ENCODE results near the gene PEBP1.

PEBP1 gene

GRCh38 chr12:118136559-118137003, 657 bp downstream of the PEBP1 start:
- peak; percentile 38 for DNase-seq

GRCh38 chr12:118137148-118137678, 1.3 kb downstream of the PEBP1 start:
- DNase-seq, result no peak

DNA sequence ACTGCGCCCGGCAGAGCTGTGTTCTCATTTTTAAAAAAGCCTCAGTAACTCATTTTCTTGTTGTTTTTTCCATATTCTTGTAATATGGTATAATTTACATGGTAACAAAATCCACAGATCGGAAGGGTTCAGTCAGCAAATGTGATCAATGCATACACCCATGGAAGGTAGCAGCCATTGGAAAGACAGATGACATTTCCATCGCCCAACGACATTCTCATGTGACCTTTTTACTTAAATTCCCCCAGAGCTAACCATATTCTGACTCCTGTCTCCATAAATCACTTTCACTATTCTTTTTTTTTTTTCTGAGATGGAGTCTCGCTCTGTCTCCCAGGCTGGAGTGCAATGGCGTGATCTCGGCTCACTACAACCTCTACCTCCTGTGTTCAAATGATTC, 4.9 kb downstream of the PEBP1 start:
- DNase-seq, result no peak

DNA sequence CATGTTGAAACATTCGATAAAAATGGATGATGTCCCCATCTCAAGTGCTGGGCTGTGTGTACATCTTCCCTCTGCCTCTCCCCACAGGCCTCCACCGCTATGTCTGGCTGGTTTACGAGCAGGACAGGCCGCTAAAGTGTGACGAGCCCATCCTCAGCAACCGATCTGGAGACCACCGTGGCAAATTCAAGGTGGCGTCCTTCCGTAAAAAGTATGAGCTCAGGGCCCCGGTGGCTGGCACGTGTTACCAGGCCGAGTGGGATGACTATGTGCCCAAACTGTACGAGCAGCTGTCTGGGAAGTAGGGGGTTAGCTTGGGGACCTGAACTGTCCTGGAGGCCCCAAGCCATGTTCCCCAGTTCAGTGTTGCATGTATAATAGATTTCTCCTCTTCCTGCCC, 8.6 kb downstream of the PEBP1 start:
- DNase-seq, result no peak

- no peak for DNase-seq
These were observed 9.3 kb downstream of the PEBP1 start for GRCh38 chr12:118145113-118145797.

GRCh38 chr12:118145798-118146156, 9.9 kb downstream of the PEBP1 start:
- no peak for DNase-seq

DNA sequence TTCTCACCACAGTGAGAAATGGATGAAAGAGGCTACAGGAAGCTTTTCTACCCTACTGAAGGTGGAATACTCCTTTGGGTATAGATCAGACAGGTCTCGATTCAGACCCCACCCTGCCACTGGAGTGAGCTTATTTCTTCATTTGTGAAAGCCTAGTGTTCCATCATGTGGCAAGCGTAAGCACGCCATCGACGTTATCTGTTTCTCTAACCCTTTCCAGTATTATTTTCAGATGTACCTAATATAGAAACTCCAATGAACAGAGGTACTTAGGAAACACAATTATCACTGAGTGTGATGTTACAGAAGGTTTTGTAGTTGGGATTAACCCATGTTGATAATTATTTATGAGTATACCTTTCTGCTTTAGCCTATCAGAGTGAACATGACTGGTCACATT, 12.4 kb downstream of the PEBP1 start:
- no peak for DNase-seq

DNA sequence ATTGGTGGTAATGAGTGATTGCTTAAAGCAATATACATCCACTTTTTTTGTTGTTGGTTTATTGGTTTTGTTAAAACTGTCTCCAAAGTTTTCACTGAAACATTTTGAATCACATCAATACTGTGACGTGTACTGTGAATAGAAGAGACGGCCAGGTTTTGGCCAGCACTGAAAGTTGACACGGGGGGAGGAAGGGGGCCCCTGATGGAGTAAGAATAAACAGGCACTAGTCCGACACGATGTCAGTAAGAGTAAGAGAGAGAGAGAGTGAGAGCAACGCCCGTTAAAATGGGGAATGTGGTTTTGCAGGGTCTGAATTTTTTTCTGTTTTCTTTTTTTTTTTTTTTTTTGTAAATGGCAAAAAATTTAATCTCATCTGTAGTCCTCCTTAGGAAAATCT, 14.7 kb downstream of the PEBP1 start:
- no peak for DNase-seq

GRCh38 chr12:118151755-118152154, 15.8 kb downstream of the PEBP1 start:
- no peak for DNase-seq

GRCh38 chr12:118160536-118160935, 24.6 kb downstream of the PEBP1 start:
- DNase-seq, result no peak

GRCh38 chr12:118164798-118165486, 29.0 kb downstream of the PEBP1 start:
- no peak for DNase-seq

GRCh38 chr12:118166946-118167345, 31.0 kb downstream of the PEBP1 start:
- DNase-seq, result no peak

DNA sequence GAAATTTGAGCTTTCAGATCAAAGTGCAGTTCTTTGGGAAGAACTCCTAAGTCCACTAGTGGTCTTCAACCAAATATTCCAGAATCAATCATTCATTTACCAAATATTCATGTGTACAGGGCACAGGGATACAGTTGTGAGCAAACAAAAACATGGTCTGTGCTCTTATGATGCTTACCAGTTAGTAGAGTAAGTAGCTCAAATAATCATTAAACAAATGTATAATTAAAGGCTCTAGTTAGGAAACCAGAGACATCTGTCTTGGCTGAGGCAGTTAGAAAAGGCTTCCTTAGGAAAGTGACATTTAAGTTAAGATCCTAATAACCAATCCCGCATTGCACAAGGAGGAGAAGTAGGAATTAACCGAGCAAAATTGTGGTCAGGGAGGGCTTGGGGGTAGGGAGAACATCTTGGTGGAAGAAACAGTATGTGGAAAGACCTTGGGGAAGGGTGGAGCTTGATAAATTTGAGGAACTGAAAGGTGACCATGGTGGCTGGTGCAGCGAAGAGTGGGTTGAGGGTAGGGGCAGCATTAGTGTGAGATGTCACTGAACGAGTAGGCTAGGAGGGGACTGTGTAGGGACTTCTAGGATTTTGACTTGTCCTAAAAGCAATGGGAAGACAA, 40.0 kb downstream of the PEBP1 start:
- no peak for DNase-seq

- DNase-seq, result no peak
These were observed 47.2 kb downstream of the PEBP1 start for GRCh38 chr12:118183155-118183554.

- no peak for DNase-seq
These were observed 47.8 kb downstream of the PEBP1 start for GRCh38 chr12:118183711-118184110.

DNA sequence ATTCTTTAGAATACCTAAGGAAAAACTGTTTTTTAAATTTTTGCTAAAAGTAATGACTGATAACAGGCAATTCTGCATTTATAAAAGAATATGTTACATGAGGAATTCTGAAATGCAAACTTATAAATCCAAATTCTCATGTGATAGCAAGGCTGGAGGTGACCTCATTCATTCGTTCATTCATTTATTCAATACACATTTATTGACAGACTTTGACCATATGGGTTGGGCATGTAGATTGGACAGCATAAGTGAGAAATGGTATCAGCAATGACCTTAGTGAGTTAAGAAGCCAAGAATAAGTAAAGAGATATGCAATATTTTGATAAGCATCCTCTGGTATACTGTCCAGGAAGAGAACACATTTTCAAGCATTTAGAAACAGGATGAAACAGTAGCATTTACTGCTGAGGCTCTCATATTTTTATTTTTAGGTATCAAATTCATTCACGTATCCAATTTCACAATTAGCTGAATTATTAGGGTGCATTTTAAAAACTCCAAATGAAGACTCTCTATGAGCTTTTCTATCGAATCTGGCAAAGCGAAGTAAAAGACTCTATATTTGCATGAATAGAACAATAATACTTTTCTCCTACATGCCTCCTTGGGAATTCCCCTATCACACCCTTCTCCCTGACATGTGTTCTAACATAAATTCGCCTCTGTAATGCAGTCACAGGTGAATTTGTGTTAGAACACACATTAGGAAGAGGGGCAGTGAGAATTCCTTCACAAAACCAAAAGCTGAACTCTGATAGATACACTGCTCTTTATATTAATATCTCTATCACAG, 49.9 kb downstream of the PEBP1 start:
- no peak for DNase-seq

- DNase-seq, result no peak
These were observed 52.0 kb downstream of the PEBP1 start for GRCh38 chr12:118187751-118188435.

DNA sequence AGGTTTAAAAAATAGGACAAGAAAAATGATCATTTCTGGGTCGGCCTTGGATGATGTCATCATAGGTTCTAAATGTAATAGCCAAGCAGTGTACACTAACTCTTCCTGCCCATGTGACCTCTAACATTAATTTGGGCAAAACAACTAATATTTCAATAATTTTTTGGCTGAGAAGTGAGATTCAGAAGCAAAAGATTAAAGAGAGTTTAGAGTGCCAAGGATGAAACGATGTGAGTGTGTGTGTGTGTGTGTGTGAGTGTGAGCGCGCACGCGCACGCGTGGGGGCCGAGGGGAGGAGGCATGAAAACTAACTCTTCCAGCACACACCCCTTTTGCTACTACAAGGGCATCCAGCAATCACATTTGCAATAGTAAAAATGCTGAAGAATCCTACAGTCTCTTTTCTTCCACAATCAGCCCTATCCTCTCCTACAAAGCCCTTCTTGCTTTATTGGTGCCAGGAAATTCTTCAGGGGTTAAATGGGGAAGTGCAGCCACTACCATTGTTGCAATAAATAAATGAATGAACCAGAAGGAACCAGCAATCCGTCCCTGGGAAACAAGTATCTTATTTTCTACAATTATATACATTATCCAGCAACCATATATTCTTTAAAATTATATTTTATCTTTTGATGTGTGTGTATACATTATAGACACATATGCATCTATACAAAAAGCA, 52.9 kb downstream of the PEBP1 start:
- no peak for DNase-seq

- no peak for DNase-seq
These were observed 53.8 kb downstream of the PEBP1 start for GRCh38 chr12:118189741-118190191.

GRCh38 chr12:118190266-118190665, 54.3 kb downstream of the PEBP1 start:
- no peak for DNase-seq

DNA sequence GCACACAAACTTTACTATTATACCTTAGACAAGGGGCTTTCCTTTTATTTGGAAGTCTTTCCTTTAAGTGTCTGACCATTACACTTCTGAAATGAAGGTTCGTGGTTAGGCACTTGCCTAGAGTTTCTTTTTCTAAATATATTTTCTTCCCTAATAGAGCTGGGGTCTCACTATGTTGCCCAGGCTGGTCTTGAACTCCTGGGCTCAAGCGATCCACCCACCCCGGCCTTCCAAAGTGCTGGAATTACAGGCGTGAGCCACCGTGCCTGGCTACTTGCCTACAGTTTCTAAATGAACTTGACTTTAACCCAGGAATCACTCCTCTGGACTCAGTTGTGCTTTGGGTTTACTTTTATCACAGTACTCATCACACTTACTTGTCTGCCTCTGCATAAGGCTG, 57.6 kb downstream of the PEBP1 start:
- no peak for DNase-seq

DNA sequence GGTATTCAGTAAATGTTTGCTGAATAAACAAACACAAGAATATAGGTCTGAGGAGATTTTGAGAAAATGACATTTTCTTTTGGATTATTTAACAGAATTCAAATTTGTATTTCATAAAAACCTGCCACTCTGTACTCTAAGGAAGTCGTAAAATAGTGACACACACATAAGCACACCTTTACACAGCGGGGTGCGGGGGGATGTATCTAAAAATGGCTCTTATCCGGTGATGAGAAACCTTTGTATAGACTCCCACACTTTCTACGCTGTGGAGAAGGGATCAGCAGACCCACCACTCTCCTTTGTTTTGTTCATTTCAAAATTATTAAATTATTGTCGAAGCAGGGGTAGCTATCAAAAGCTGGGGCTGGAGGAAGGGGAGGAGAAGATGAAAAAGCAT, 58.0 kb downstream of the PEBP1 start:
- DNase-seq, result no peak
